GM19035 (cell line): ENCODE data around the gene RAPGEF5.

ENCODE experiments used
- ATAC-seq: cut with Tn5 transposase; IDR thresholded peaks from one replicate; pipeline ENCODE4 v1.9.1; 2021; ENCODE audit not compliant: unreplicated experiment

RAPGEF5 gene

DNA sequence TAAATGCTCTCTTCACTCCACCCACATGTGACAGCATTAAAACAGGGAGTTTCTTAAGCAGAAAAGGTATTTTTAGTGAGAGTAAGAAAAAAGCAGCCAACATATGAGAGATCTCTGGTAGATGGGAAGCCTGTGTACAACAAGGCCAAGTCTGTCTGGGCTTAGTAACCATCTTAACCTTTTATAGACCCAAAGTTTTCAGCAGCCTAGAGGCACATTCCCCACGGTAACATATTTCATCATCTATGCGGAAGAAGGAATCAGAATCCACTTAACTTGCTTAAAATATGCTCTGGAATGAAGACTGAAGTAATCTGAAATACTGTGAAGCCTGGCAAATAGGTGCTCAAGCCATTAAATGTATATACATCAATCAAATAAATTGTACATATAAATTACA lies 127.8 kb downstream of the RAPGEF5 start:
- ATAC-seq: no peak

- no peak for ATAC-seq
These were observed 133.1 kb downstream of the RAPGEF5 start for GRCh38 chr7:22223807-22224206.

- ATAC-seq: no peak
These were observed 136.0 kb downstream of the RAPGEF5 start for GRCh38 chr7:22220941-22221340.

DNA sequence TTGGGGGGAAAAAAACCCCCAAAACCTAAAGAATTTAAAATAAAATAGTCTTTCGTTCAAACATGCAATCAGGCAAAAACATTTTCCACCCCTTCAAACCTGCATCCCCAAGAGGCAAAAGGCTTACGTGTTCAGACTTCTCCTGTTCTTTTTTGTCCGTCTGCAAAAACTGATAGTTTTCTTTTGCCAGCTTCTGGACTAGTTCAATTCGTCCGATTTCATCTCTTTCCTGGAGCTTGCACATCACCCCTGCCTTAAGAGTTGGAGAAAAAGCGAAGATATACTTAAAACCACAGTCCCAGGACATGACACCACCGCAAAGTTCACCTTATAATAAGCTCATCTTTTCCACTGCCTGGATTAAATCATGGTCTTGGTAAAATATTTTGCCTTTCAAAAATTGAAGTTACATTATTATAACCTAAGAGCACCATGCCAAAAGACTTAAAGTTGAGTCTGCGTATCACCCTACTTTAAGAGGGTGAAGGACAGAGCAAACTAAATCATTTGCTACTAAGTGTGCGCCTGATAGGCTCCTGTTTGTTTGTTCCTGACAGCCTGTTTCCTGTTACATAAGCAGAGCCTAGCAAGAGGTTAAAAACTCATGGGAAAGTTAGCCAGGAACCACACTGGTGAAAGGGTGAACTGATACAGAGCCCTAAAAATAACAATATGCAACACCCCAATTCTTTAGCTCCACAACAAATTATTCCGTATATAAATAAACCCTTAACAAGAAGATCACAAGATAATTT lies 137.0 kb downstream of the RAPGEF5 start:
- no peak for ATAC-seq

DNA sequence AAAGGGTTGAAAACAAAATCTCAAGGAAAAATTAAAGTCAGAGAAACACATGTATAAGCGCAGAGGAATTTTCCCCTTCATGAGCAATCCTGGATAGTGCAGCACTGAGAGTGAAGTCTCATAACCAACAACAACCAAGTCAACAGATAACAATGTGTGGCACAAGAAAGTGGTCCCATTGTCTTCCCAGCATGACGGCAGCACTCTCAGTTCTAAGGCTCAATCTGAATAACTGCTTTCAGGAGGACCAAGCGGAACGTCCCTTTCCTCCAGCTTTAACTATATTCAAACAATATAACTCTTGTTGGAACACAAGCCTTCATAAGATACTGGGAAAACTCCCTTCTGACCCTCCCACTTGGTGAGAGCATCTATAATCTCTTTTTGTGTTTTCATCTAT lies 137.9 kb downstream of the RAPGEF5 start:
- ATAC-seq: no peak

- no peak for ATAC-seq
These were observed 140.0 kb downstream of the RAPGEF5 start for GRCh38 chr7:22216832-22217475.

DNA sequence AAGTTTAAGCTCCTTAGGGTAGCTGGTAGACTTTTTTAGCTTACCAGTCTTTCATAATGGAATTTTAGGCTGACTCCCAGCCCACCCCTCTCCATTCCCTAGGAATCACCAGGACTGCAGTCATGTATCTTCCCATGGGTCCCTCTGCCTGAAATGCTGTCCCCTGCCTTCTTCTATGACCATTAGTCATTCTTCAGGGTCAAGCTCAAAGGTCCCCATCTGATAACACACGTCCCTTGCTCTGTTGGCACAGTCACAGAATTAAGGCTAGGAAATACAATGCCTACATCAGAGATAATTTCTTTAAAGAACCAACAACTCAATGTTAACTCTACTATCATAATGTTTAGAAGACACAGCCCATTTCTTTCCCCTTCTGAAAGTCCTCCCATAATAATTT lies 140.6 kb downstream of the RAPGEF5 start:
- no peak for ATAC-seq

DNA sequence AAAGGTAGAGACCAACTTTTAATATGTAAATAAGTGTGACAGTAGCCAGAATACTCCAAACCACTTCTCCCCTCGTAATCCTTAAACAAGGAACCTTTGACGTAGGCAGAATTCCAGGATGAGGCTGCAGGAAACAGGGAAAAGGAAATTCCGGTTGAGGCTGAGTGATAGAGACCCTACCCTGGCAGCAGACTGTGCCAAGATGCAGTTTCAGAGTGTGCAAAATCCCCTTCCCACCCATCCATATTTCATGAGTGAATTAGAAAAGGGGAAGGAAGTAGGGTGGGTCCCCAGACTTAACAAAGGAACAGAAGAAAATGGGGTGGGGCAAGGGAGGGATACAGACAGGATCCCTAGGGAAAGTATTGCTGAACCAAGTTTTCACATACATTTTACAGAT lies 143.0 kb downstream of the RAPGEF5 start:
- no peak for ATAC-seq

GRCh38 chr7:22213081-22213480 lies 143.9 kb downstream of the RAPGEF5 start:
- no peak for ATAC-seq

- no peak for ATAC-seq
These were observed 146.0 kb downstream of the RAPGEF5 start for GRCh38 chr7:22210967-22211366.

GRCh38 chr7:22210355-22210754 lies 146.6 kb downstream of the RAPGEF5 start:
- no peak for ATAC-seq

DNA sequence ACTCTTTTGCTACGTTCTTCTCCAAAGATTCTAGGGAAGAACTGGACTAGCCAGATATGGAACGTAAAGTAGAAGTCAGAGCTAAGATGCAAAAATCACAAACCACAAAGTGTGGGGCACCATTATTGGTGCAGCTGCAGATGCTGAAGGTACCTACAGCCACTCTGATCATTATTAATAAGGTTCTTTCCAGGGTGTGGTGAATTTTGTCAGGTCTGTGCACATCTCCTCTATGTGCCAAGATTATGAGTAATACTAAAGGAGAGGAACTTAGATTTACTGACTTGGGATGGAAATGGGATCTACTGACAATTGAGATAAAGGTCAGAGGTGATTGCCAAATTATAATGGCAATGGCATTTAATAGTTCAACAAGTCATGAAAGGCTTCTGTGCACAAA lies 148.2 kb downstream of the RAPGEF5 start:
- no peak for ATAC-seq

DNA sequence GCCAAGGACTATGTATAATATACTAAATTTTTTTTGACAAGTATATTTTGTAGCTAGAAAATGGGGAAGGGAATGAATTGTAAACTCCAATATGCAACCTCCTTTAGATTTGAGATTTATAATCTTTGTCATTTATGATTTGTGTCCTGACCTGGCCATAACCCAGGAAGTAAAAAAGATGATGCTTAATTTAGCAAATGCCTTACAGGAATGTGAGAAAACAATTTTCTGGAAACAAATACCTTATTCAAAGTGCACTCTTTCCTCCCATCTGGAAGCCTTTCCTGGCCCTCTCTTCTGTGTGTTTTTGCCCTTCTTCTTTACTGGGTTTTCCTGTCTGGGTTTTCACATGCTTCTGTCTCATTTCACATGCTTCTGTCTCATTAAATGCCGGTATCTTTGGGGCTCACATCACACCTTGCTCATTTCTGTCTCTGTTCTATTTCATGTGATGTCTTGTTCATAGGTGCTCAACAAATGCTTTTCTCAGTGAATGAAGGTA lies 149.2 kb downstream of the RAPGEF5 start:
- ATAC-seq: no peak

GRCh38 chr7:22205631-22206030 lies 151.3 kb downstream of the RAPGEF5 start:
- ATAC-seq: no peak

DNA sequence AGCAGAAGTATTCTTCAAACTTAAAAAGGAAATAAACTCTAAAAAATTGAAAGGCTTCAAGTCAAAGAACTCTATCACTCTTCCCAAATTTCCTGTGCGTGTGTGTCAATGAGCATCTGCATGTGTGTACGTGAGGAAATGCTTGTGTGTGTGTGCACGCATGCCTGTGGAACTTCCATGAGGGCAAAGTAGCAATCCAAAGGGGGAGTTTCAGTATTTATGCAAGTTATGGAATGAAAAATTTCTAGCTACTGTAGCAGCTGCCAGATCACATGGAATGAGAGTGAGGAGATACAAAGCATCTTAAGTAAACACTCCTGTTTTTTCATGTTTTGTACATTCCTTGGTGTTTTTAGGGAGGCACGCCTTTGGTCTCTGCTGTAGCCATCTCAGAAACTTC lies 152.6 kb downstream of the RAPGEF5 start:
- ATAC-seq: no peak

GRCh38 chr7:22202141-22202540 lies 154.8 kb downstream of the RAPGEF5 start:
- ATAC-seq: no peak

DNA sequence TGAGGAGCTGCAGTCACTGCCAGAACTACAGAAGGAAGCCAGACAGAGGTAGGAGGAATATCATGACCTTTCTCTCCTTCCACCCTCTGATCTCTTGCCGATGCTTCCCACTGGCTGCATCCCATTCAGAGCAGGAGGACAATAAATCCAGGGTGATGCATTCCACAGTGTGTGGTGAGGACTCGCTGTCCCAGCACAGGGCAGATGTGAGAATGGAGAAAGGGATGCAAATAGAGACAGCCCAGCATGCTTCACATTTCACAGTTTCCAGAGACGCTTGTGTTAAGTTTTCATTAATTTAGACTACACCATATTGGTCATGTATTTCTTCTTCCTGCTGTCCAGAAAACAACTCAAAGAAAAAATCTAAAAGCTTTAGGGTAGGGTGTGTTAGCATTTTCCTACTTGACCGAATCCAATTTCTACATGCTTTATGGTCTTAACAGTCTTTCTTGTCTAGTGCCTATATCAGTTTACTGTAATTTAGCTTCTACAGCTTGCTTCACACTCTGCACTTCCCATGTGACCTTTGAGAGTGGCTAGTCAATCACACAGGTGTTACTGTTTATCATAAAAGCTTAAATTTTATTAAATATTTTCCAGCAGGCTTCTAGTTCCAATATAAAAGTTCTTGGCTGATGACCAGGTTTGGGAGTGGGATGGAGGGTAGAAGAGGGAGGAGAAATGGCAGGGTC lies 155.6 kb downstream of the RAPGEF5 start:
- no peak for ATAC-seq

DNA sequence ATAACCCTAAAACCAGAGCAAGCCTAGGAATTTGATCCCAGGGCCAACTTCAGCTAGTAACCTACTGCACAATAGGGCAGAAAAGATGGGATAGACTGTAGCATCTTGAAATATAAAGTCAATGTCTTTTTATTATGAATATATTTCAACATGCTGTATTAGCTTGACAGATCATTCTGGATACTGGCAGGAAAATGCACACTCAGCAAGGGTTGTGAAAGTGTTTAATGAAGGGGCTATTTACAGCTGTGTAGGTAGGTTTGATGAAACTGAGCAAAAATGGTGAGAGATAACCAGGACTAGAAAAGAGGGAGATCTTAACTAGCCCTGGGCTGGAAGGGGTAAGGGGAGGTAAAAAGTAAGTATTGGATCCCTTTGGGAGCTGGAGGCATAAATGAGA lies 156.2 kb downstream of the RAPGEF5 start:
- ATAC-seq: no peak

GRCh38 chr7:22200238-22200637 lies 156.7 kb downstream of the RAPGEF5 start:
- ATAC-seq: no peak

DNA sequence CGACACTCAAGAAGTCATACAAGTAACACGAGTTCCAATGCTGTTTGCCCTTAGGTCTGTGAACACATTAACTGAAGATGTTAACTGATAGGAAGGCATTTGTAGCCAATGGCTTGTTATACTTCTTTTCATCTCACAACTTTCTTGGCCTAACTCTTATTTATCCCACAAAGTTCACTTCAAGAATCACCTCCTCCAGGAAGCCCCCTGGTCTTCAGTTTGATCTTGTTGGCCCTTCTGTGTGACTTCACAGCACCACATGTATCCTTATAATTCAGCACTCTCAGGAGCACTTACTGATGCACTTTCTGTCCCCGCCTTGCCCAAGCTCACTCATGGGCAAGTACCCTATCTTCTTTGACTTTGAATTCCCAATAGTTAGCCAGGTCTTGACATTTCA lies 159.6 kb downstream of the RAPGEF5 start:
- ATAC-seq: no peak

- no peak for ATAC-seq
These were observed 160.5 kb downstream of the RAPGEF5 start for GRCh38 chr7:22196429-22196828.
